GM10248 (cell line): ENCODE data around the gene LARGE1.

Experiments
- CTCF ChIA-PET: fragments of 300-600 bp; sonication (Branson Sonifier 250); formaldehyde crosslinking; extraction: SDS; loops from one replicate; lab custom pipeline; 2021; ENCODE audit warnings: antibody characterized with exemption; lab: Yijun Ruan, JAX
- POLR2A ChIA-PET: fragments of 350-650 bp; sonication (Branson Sonifier 250); formaldehyde crosslinking; extraction: SDS; loops from one replicate; lab custom pipeline; 2020; ENCODE audit warnings: antibody characterized with exemption; lab: Yijun Ruan, JAX
- DNase-seq: peaks from one replicate; pipeline ENCODE4 v3.0.0; 2012; ENCODE audit errors: extremely low spot score
- TF ChIP-seq, protein P1 (sequence below): IDR thresholded peaks from 2 replicates; pipeline ENCODE4 v1.5.1; 2012; ENCODE audit warnings: mild to moderate bottlenecking, low read depth; ENCODE audit errors: extremely low read depth, missing control alignments, control extremely low read depth

Gene LARGE1

DNA sequence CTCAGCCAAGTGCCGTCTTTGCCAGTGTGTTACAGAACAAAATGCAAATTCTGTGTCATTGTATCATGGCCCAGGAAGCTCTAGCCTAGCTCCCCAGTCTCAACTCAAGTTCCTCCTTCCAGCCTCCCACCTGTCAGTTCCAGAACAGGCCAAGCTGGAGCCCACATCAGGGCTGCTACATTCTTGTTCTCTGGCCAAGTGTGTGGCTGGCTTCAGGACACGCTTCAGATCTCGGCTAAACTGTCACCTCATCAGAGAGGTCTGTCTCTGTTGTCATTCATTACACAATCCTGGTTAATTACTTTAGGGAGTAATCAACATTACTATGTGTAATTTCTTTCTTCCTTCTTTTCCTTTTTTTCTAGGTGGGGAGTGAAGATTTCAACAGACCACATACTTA lies 515.1 kb downstream of the LARGE1 start:
- ChIA-PET CTCF (interaction anchor here (1.0 to 2.4 kb wide), 4 partner anchors 10 to 21 kb away, joined by 3 to 7 read pairs (median 4); no protein-coding TSS in a partner anchor), POLR2A (interaction anchor here (0.6 kb wide), 1 partner anchor 551 kb away, joined by 5 read pairs; no protein-coding TSS in a partner anchor)
- DNase-seq: no peak
- TF ChIP-seq, protein P1, sequence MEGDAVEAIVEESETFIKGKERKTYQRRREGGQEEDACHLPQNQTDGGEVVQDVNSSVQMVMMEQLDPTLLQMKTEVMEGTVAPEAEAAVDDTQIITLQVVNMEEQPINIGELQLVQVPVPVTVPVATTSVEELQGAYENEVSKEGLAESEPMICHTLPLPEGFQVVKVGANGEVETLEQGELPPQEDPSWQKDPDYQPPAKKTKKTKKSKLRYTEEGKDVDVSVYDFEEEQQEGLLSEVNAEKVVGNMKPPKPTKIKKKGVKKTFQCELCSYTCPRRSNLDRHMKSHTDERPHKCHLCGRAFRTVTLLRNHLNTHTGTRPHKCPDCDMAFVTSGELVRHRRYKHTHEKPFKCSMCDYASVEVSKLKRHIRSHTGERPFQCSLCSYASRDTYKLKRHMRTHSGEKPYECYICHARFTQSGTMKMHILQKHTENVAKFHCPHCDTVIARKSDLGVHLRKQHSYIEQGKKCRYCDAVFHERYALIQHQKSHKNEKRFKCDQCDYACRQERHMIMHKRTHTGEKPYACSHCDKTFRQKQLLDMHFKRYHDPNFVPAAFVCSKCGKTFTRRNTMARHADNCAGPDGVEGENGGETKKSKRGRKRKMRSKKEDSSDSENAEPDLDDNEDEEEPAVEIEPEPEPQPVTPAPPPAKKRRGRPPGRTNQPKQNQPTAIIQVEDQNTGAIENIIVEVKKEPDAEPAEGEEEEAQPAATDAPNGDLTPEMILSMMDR: no peak

DNA sequence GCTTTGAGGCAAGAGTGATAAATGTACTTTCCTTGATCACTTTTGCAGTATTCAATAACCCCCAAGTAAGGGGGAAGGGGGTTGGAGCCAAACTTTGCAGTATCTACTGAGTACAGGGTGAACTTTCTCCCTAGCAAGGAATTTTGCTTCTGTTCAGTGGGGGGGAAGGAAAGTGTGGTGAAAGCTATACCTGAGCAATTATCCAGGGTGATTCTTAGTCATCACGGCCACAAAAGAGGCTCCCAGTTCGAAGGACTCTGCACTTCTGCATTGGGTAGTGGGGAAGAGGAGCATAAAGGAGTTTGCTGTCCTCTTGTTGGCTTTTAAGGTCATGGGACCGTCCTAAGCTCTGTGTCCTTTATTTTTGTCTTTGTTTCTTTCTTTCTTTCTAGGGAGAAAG lies 515.6 kb downstream of the LARGE1 start:
- ChIA-PET POLR2A (no interaction called here), CTCF (interaction anchor here (1.0 to 2.4 kb wide), 4 partner anchors 10 to 22 kb away, joined by 3 to 7 read pairs (median 4); no protein-coding TSS in a partner anchor)
- DNase-seq: no peak
- TF ChIP-seq, protein P1: no peak

DNA sequence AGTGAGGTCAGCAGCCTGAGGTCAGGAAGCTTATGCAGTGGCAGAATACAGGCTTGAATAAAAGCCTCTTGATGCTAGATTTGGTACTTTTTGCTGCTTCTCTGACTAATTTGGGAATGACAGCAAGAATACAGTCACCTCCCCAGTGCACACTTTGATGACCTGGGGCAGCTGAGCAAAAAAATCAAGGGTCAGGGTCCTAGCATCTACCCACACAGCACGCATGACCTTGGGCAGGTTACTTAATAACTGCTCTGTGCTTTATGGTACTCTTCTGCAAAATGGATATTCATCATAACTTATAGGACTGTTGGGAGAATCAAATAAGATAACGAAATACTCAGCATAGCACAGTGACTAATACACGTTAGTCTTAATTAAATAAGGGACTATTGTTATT lies 518.0 kb downstream of the LARGE1 start:
- ChIA-PET CTCF (interaction anchor here (0.8 kb wide), 1 partner anchor 101 kb away, joined by 3 read pairs; no protein-coding TSS in a partner anchor), POLR2A (no interaction called here)
- TF ChIP-seq, protein P1: no peak
- DNase-seq: no peak

DNA sequence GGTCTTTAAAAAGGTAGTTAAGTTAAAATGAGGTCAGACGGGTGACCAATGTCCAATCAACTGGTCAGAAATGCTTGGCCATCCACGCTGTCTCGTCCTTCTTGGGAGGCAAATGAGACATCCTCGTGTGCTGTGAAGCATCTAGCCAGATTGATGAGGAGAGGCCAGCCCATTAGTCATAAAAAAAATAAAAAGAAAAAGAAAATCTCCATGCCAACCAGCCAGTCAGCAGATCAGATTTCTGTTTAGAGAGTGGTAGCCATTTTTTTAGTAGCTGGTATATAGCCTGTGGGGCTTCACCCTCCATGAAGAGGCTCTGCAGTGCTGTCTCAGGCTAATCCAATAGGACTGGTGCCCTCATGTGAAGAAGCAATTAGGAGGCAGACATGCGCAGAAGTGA lies 519.0 kb downstream of the LARGE1 start:
- POLR2A ChIA-PET: no interaction called here
- TF ChIP-seq, protein P1: no peak
- CTCF ChIA-PET: interaction anchor here (0.9 to 1.5 kb wide), 2 partner anchors 8 to 15 kb away, joined by 3 read pairs; no protein-coding TSS in a partner anchor
- DNase-seq: no peak

DNA sequence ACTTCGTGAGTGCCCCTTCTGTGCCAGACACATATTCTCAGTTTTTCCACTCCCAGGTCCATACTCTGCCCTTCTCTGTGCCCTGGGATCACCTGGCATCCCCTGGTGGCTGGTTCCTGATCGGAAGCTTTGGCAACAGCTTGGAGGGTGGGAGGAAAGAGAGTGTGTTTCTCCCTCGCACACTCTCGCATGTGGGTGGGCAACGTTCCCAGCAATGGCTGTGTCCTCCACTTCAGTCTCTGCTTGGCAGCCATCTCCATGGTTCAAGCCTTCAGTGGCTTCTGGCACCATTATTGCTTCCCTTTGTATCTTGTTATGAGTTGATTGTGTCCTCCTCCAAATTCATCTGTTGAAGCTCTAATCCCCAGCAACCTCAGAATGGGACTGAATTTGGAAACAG lies 519.4 kb downstream of the LARGE1 start:
- CTCF ChIA-PET: interaction anchor here (1.0 to 1.5 kb wide), 2 partner anchors 15 to 178 kb away, joined by 3 read pairs; no protein-coding TSS in a partner anchor
- DNase-seq: no peak
- POLR2A ChIA-PET: no interaction called here
- TF ChIP-seq, protein P1: no peak

DNA sequence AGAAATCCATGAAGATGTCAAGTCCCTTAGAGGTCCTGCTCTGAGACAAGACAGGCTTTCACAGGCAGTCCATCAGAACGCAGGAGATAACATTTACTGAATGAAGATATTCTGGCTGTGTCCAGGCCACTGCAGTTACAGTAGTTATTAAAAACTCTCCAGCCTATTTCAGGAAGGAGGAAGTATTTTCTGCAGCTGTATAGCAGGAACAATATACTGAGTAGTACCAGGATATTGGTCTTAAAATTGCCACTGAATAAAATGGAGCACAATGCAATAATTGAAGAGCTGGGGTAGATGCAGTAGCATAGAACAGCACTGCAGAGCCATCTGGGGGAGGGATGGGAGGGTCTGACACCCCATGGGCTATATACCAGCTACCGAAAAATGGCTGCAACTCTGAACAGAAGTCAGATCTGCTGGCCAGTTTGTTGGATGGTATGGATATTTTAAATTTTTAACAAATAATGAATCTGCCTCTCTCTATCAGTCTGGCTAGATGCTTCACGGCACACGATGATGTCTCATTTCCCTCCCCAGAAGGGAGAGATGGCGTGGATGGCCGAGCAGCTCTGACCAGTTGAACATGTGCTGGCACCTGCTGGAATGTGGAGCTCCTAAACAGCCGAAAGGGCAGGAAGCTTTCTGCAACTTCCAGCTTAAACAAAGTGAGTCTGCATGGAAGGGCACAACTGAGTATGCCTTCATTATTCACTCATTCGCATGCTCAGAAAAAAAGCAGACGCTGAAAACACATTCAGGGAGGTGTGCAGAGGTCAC lies 520.0 kb downstream of the LARGE1 start:
- DNase-seq: no peak
- ChIA-PET CTCF (interaction anchor here (1.0 to 1.5 kb wide), 2 partner anchors 16 to 178 kb away, joined by 3 read pairs; no protein-coding TSS in a partner anchor), POLR2A (no interaction called here)
- TF ChIP-seq, protein P1: no peak
